UCSD-AML1 (cell line): ENCODE results near the gene ZMYND10.

Source experiments
- DNase-seq: peaks from one replicate; lab custom pipeline; 2025; ENCODE audit not compliant: unreplicated experiment; lab: John Stamatoyannopoulos, UW

The ZMYND10 gene

GRCh38 chr3:50345586-50346234 is at the start of gene ZMYND10:
Gene ZMYND10 (minus strand): TSS chr3:50345732. CDS start chr3:50345579, 153 bp downstream.
- DNase-seq = no peak

GRCh38 chr3:50393061-50393460 is 47.5 kb upstream of the ZMYND10 start:
- no peak for DNase-seq

- no peak for DNase-seq
Observed at GRCh38 chr3:50392101-50392715, 46.7 kb upstream of the ZMYND10 start.

- DNase-seq = no peak
Observed at GRCh38 chr3:50390508-50391224, 45.1 kb upstream of the ZMYND10 start.

- no peak for DNase-seq
Observed at GRCh38 chr3:50389414-50389767, 43.9 kb upstream of the ZMYND10 start.

GRCh38 chr3:50388720-50389413 is 43.3 kb upstream of the ZMYND10 start:
- DNase-seq = no peak

- peak; percentile 34 for DNase-seq
Observed at GRCh38 chr3:50388016-50388719, 42.6 kb upstream of the ZMYND10 start.

- no peak for DNase-seq
Observed at GRCh38 chr3:50385754-50386153, 40.2 kb upstream of the ZMYND10 start.

GRCh38 chr3:50383750-50384149 is 38.2 kb upstream of the ZMYND10 start:
- no peak for DNase-seq

GRCh38 chr3:50382722-50383121 is 37.2 kb upstream of the ZMYND10 start:
- DNase-seq = no peak

GRCh38 chr3:50381383-50381782 is 35.9 kb upstream of the ZMYND10 start:
- DNase-seq = no peak

- no peak for DNase-seq
Observed at GRCh38 chr3:50380405-50381085, 35.0 kb upstream of the ZMYND10 start.

- DNase-seq = no peak
Observed at GRCh38 chr3:50378757-50379156, 33.2 kb upstream of the ZMYND10 start.

GRCh38 chr3:50378024-50378423 is 32.5 kb upstream of the ZMYND10 start:
- DNase-seq = no peak

- DNase-seq = no peak
Observed at GRCh38 chr3:50375258-50375931, 29.9 kb upstream of the ZMYND10 start.

- DNase-seq = no peak
Observed at GRCh38 chr3:50374363-50375257, 29.1 kb upstream of the ZMYND10 start.

- no peak for DNase-seq
Observed at GRCh38 chr3:50373146-50374051, 27.9 kb upstream of the ZMYND10 start.

GRCh38 chr3:50372349-50372748 is 26.8 kb upstream of the ZMYND10 start:
- DNase-seq = no peak
